ENCODE results near the gene WDR70.

DNA sequence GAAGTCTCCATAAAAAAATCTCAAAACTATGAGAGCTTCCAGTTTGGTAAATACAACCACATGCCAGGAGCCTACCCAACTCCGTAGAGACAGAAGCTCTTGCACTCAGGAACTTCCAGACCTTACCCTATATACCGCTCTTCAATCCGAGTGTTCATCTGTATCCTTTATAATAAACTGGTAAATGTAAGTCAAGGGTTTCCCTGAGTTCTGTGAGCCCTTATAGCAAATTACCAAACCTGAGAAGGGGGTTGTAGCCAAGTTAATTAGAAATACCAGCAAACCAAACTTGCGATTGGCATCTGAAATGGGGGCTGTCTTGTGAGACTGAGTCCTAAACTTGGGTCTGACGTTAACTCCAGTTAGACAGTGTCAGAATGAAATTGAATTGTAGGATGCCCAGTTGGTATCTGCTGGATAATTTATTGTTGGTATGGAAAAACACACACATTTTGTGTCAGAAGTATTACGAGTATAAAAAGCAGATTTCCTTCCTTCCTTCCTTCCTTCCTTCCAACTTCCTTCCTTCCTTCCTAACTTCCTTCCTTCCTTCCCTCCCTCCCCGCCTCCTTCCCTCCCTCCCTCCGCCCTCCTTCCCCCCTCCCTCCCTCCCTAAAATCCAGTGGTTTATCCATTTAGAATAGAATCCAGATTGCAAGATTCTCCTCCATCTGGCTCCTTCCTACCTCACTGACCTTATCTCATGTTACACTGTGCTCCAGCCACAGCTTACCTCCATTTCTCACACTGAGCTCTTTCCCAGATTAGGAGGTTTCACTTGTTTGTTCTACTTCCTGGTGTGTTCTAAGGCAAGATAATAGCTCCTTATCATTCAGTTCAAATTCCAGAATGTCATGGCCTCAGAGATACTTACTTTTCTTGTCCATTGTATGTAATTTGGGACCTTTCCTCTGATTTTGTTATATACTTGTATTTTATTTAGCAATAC is 196.7 kb downstream of the WDR70 start:
- TF ChIP-seq MXI1 (IDR thresholded peaks at IDR 0.05; ENCODE audit: low read depth, low read length) (no peak), ELF1 (IDR thresholded peaks at IDR 0.05) (no peak)
